ENCODE results near the gene LRCH4. TPM values are rescaled to one million over a fixed set of nuclear protein-coding genes. Genes with fewer than 3 reads are reported as not detected.

LRCH4 gene
- total and polyA plus RNA-seq, 9 of the 15 experiments (the other 6 are each of a cell fraction or from before 2014, with no cell fraction given): 0.06 to 63.3 (median 15.0) TPM

DNA sequence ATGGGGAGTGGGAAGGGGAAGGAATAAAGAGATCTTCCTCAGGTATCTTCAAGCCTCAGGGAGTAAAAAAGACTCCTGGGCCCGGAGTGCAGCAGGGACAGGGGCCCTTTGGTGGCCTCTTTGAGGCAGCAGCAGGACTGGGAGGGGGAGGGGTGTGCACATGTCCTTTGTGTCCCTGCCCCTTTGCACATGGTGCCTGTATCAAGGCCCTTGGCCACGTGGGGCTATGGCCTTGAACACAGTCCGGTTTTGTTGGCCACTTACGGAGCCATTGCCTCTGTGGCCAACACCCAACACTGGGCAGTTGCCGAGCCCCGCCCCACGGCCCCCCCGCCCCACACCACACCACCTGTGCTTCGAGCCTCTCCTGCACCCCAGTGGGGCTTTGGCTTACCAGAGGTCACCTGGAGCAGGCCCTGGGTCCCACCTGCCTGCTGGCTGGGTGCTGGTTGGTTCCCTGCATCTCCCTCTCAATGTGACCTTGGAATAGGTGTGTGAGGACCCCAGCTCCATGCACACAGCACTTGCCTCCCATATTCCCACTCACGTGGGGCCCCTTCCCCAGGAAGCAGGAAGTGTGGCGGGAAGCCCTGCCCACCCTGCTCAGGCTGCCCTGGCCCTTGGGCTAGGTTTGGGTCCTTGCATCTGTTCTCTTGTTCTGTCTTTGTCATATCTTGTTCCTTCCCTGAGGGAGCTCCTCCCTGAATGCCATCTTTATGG, 17.6 kb downstream of the LRCH4 start (continued):
- TF ChIP-seq NR1H2 (CRISPR knock-in tag; IDR thresholded peaks at IDR 0.05) (no peak), MBD2 (IDR thresholded peaks at IDR 0.05; ENCODE audit: borderline replicate concordance, low read depth) (0 out of 2 replicates have a peak, but pooled peaks have one; percentile 12), POLR2G (IDR thresholded peaks at IDR 0.05; ENCODE audit: low read depth, low read length) (peak; percentile 68), HDAC1 (IDR thresholded peaks at IDR 0.05) (no peak), ZNF79 (CRISPR knock-in tag; IDR thresholded peaks at IDR 0.05; ENCODE audit: low read depth) (no peak), ZNF174 (CRISPR knock-in tag; IDR thresholded peaks at IDR 0.05) (no peak), ZKSCAN1 (IDR thresholded peaks at IDR 0.05; ENCODE audit: low read depth, low read length) (0 out of 2 replicates have a peak, but pooled peaks have one; percentile 15), ZNF717 (CRISPR knock-in tag; IDR thresholded peaks at IDR 0.05) (no peak), HIVEP1 (CRISPR knock-in tag; IDR thresholded peaks at IDR 0.05) (no peak), HCFC1 (IDR thresholded peaks at IDR 0.05; ENCODE audit: low read depth, low read length) (no peak), SIN3B (IDR thresholded peaks at IDR 0.05; ENCODE audit: low read depth) (no peak)
- TF ChIP-seq, protein P1, sequence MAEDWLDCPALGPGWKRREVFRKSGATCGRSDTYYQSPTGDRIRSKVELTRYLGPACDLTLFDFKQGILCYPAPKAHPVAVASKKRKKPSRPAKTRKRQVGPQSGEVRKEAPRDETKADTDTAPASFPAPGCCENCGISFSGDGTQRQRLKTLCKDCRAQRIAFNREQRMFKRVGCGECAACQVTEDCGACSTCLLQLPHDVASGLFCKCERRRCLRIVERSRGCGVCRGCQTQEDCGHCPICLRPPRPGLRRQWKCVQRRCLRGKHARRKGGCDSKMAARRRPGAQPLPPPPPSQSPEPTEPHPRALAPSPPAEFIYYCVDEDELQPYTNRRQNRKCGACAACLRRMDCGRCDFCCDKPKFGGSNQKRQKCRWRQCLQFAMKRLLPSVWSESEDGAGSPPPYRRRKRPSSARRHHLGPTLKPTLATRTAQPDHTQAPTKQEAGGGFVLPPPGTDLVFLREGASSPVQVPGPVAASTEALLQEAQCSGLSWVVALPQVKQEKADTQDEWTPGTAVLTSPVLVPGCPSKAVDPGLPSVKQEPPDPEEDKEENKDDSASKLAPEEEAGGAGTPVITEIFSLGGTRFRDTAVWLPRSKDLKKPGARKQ (CRISPR knock-in tag; IDR thresholded peaks at IDR 0.05): no peak
- TF ChIP-seq, protein P2, sequence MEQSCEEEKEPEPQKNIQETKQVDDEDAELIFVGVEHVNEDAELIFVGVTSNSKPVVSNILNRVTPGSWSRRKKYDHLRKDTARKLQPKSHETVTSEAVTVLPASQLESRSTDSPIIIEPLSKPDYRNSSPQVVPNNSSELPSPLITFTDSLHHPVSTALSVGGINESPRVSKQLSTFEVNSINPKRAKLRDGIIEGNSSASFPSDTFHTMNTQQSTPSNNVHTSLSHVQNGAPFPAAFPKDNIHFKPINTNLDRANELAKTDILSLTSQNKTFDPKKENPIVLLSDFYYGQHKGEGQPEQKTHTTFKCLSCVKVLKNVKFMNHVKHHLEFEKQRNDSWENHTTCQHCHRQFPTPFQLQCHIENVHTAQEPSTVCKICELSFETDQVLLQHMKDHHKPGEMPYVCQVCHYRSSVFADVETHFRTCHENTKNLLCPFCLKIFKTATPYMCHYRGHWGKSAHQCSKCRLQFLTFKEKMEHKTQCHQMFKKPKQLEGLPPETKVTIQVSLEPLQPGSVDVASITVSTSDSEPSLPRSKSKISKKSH (CRISPR knock-in tag; IDR thresholded peaks at IDR 0.05): no peak
- TF ChIP-seq, protein P3, sequence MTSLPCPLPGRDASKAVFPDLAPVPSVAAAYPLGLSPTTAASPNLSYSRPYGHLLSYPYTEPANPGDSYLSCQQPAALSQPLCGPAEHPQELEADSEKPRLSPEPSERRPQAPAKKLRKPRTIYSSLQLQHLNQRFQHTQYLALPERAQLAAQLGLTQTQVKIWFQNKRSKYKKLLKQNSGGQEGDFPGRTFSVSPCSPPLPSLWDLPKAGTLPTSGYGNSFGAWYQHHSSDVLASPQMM (CRISPR knock-in tag; IDR thresholded peaks at IDR 0.05): no peak

All from K562 (cell line).